Midbrain (tissue), 1 donor: ENCODE measurements around the gene CPNE2.
"Not testable (repeated sequence)": the region's sequence is repeated elsewhere in the genome, so short reads cannot be mapped to it uniquely, and the experiment has no call there.

Experiments used
- DNase-seq: peaks from one replicate; lab custom pipeline; 2025; lab: John Stamatoyannopoulos, UW

The CPNE2 gene

GRCh38 chr16:57167953-57168352 is 75.6 kb downstream of the CPNE2 start:
- peak; percentile 81 for DNase-seq

GRCh38 chr16:57169327-57169726 is 76.9 kb downstream of the CPNE2 start:
- DNase-seq = peak; percentile 48

- no peak for DNase-seq
These were observed 80.4 kb downstream of the CPNE2 start for GRCh38 chr16:57172721-57173290.

- DNase-seq = no peak
These were observed 83.5 kb downstream of the CPNE2 start for GRCh38 chr16:57175896-57176295.

GRCh38 chr16:57178196-57178595 is 85.8 kb downstream of the CPNE2 start:
- no peak for DNase-seq

GRCh38 chr16:57178793-57179212 is 86.4 kb downstream of the CPNE2 start:
- DNase-seq = no peak

GRCh38 chr16:57179215-57179828 is 86.9 kb downstream of the CPNE2 start:
- no peak for DNase-seq

GRCh38 chr16:57184113-57184512 is 91.7 kb downstream of the CPNE2 start:
- DNase-seq = no peak

- no peak for DNase-seq
These were observed 92.6 kb downstream of the CPNE2 start for GRCh38 chr16:57184887-57185445.

GRCh38 chr16:57185446-57185944 is 93.1 kb downstream of the CPNE2 start:
- DNase-seq = peak; percentile 60

GRCh38 chr16:57185945-57186871 is 93.8 kb downstream of the CPNE2 start, which contains the start of the genes PSME3IP1 and RSPRY1:
TSS of gene PSME3IP1 (minus strand) at chr16:57186039. CDS start at chr16:57173854, 12,185 bp downstream.
TSS of gene RSPRY1 (plus strand) at chr16:57186329. CDS start at chr16:57204659, 18,330 bp downstream.
- DNase-seq = peak; percentile 100

- no peak for DNase-seq
These were observed 94.8 kb downstream of the CPNE2 start for GRCh38 chr16:57186872-57187854.

- DNase-seq = not testable (repeated sequence)
These were observed 95.7 kb downstream of the CPNE2 start for GRCh38 chr16:57187902-57188710.

GRCh38 chr16:57188711-57189002 is 96.3 kb downstream of the CPNE2 start:
- no peak for DNase-seq

GRCh38 chr16:57189527-57189926 is 97.1 kb downstream of the CPNE2 start:
- not testable (repeated sequence) for DNase-seq

GRCh38 chr16:57190136-57190535 is 97.8 kb downstream of the CPNE2 start:
- DNase-seq = no peak

GRCh38 chr16:57191056-57191571 is 98.7 kb downstream of the CPNE2 start:
- DNase-seq = no peak

- DNase-seq = no peak
These were observed 99.8 kb downstream of the CPNE2 start for GRCh38 chr16:57192146-57192545.

- DNase-seq = no peak
These were observed 100.5 kb downstream of the CPNE2 start for GRCh38 chr16:57192720-57193486.
